Measurements from ENCODE around the gene IRF1.

The IRF1 gene

GRCh38 chr5:132500931-132501628 is 10.5 kb upstream of the IRF1 start:
- DNase-seq: peak; percentile 91

GRCh38 chr5:132500244-132500930 is 9.8 kb upstream of the IRF1 start:
- peak; percentile 20 for DNase-seq

GRCh38 chr5:132499440-132500243 is 9.1 kb upstream of the IRF1 start:
- no peak for DNase-seq

- DNase-seq: no peak
Observed at GRCh38 chr5:132498686-132499271, 8.2 kb upstream of the IRF1 start.

GRCh38 chr5:132498152-132498551 is 7.6 kb upstream of the IRF1 start:
- DNase-seq: no peak

GRCh38 chr5:132497488-132497997 is 7.0 kb upstream of the IRF1 start:
- no peak for DNase-seq

- DNase-seq: peak; percentile 70
Observed at GRCh38 chr5:132496631-132497487, 6.3 kb upstream of the IRF1 start.

- DNase-seq: peak; percentile 82
Observed at GRCh38 chr5:132496191-132496630, 5.6 kb upstream of the IRF1 start.

GRCh38 chr5:132495667-132496190 is 5.2 kb upstream of the IRF1 start:
- peak; percentile 82 for DNase-seq

- no peak for DNase-seq
Observed at GRCh38 chr5:132493821-132494220, 3.2 kb upstream of the IRF1 start.

GRCh38 chr5:132493241-132493640 is 2.7 kb upstream of the IRF1 start:
- DNase-seq: no peak

GRCh38 chr5:132492386-132493125 is 2.0 kb upstream of the IRF1 start:
- DNase-seq: no peak

GRCh38 chr5:132491368-132492364 is 1.1 kb upstream of the IRF1 start:
- DNase-seq: peak; percentile 20

- no peak for DNase-seq
Observed at GRCh38 chr5:132489871-132490483, 596 bp downstream of the IRF1 start.

GRCh38 chr5:132489051-132489770 is 1.4 kb downstream of the IRF1 start:
- no peak for DNase-seq

GRCh38 chr5:132488590-132488989 is 2.0 kb downstream of the IRF1 start:
- DNase-seq: no peak

GRCh38 chr5:132487841-132488555 is 2.6 kb downstream of the IRF1 start:
- no peak for DNase-seq

GRCh38 chr5:132487095-132487428 is 3.5 kb downstream of the IRF1 start:
- DNase-seq: no peak
